HAP-1 (cell line): Measurements from ENCODE around the gene AAR2.
A peak's percentile ranks its signal among the peaks of the same experiment; 100 is the strongest.

Experiments used
- DNase-seq, 2 experiments: peaks; one replicate each; pipeline ENCODE4 v3.0.0-alpha.2; 2016 to 2020; ENCODE audit warnings: low spot score in 2 of 2
- H3K27me3 ChIP-seq: fragments of 250-450 bp; sonication (Bioruptor Pico); 2 replicates; pipeline ENCODE4 v1.5.1; 2020; ENCODE audit warnings: low read depth, mild to moderate bottlenecking, moderate library complexity
- H3K36me3 ChIP-seq: fragments of 250-450 bp; sonication (Bioruptor Pico); replicated peaks from 2 replicates; pipeline ENCODE4 v1.5.1; 2020; ENCODE audit warnings: mild to moderate bottlenecking
- H3K4me1 ChIP-seq: fragments of 250-450 bp; sonication (Bioruptor Pico); 2 replicates; pipeline ENCODE4 v1.5.1; 2020; ENCODE audit warnings: mild to moderate bottlenecking
- H3K4me3 ChIP-seq: fragments of 250-450 bp; sonication (Bioruptor Pico); 2 replicates; pipeline ENCODE4 v1.5.1; 2020; ENCODE audit warnings: mild to moderate bottlenecking, moderate library complexity
- H3K9me3 ChIP-seq: fragments of 250-450 bp; sonication (Bioruptor Pico); 2 replicates; pipeline ENCODE4 v1.5.1; 2020; ENCODE audit warnings: mild to moderate bottlenecking, moderate library complexity
- in situ Hi-C: fragments of 300-500 bp; cut with MboI; formaldehyde crosslinking; loops from 3 replicates; pipeline ENCODE4 v1.14.3; 2020; ENCODE audit warnings: low sequenced_read_pairs, inconsistent platforms, mixed read lengths

Gene AAR2

DNA sequence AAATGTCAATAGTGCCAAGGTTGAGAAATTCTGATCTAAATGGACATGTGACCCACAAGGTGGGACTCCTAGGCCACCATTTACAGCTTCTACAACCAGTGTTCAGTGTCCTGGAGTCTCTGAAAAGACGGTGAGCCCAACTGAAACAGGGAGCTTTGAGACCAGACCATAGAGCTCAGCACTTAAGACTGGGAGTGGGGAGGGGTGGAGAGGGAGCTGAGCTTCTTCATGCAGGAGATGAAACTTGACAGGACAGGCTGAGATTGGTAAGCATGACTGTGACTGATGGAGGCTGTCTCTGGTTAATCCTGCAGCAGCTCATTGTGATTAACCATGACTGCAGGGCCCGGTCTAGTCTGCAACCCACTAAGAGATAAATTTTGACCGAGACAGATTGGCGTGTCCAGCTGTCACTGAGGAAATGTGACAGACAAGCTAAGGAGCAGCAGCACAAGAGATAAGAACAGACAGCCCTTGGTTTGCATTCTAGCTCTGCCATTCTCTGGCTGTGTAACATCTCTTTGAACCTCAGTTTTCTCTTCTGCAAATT lies 1.4 kb upstream of the AAR2 start:
- Histone ChIP-seq H3K4me1 (peaks cover 10% of the 10 kb centered on the region; the same call in 1 of the 2 replicates), H3K27me3 (no peaks in the 10 kb centered on the region), H3K36me3 (peaks cover 6% of the 10 kb centered on the region), H3K4me3 (no peak overlapping the region), H3K9me3 (no peaks in the 10 kb centered on the region)
- no peak for DNase-seq
- in situ Hi-C loops = no loop called here

DNA sequence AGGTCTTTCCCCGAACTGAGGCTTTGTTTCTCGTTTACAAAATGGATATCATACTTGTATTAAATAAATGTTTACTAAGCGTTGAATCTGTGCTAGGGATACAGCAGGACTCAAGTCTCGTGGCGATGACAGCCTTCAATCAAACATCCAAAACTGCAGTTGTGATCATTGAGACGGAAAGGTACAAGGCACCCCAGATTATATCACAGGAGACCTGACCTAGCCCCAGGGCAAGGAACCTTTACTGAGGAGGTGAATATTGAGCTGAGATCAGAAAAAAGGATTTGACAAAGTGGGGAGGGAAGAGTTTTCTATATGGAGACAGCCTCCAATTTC lies 476 bp downstream of the AAR2 start:
- Histone ChIP-seq H3K4me1 (peaks cover 10% of the 10 kb centered on the region; the same call in 1 of the 2 replicates), H3K27me3 (no peaks in the 10 kb centered on the region), H3K4me3 (peak overlapping the region; percentile 95), H3K36me3 (peaks cover 22% of the 10 kb centered on the region), H3K9me3 (no peaks in the 10 kb centered on the region)
- no peak for DNase-seq
- in situ Hi-C loops = no loop called here

DNA sequence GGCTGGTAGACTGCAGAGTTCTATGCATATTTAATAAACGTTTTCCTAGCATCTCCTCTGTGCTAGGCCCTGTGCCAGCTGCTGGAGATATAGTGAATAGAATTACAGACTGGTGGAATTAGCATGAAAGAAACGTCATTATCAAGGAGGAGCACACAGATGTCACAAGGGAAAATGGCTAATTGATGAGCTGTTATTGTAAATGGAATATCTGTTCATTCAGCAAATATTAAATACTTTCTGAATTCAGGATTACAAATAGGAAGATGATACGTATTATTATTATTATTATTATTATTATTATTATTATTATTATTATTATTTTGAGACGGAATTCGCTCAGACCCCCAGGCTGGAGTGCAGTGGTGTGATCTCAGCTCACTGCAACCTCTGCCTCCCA lies 1.2 kb downstream of the AAR2 start:
- Histone ChIP-seq H3K36me3 (peaks cover 22% of the 10 kb centered on the region), H3K27me3 (no peaks in the 10 kb centered on the region), H3K4me3 (peak overlapping the region; percentile 95), H3K4me1 (peaks cover 10% of the 10 kb centered on the region; the same call in 1 of the 2 replicates), H3K9me3 (no peaks in the 10 kb centered on the region)
- peak; percentile 25 to 27 for DNase-seq
- in situ Hi-C loops = no loop called here

DNA sequence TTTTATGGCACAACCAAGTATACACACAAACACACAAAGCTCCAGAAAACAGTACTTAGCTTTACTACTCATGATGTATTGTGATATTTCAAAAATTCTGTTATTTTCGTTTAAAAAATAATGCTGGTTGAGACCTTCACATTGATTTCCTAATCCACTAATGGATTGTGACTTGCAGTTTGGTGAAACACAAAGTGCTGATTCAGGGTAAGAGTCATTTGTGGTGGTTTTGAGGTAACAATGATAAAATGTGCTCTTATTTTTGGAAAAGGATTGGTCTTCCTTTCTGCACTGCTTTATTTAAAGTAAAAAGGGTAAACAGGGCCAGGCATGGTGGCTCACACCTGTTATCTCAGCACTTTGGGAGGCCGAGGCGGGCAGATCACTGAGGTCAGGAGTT lies 1.9 kb downstream of the AAR2 start:
- H3K36me3 ChIP-seq = peaks cover 25% of the 10 kb centered on the region

GRCh38 chr20:36238760-36239159 lies 2.5 kb downstream of the AAR2 start:
- H3K27me3 ChIP-seq = no peaks in the 10 kb centered on the region
- H3K4me3 ChIP-seq = no peak overlapping the region
- H3K36me3 ChIP-seq = peaks cover 31% of the 10 kb centered on the region
- no peak for DNase-seq
- in situ Hi-C loops = no loop called here
- H3K4me1 ChIP-seq = peaks cover 10% of the 10 kb centered on the region; the same call in 1 of the 2 replicates
- H3K9me3 ChIP-seq = no peaks in the 10 kb centered on the region

More for the DNA sequence above, 1.9 kb downstream of the AAR2 start:
- H3K4me1 ChIP-seq = peaks cover 10% of the 10 kb centered on the region; the same call in 1 of the 2 replicates
- H3K9me3 ChIP-seq = no peaks in the 10 kb centered on the region
- no peak overlapping the region for H3K4me3 ChIP-seq
- no peak for DNase-seq
- H3K27me3 ChIP-seq = no peaks in the 10 kb centered on the region
- in situ Hi-C loops = no loop called here

DNA sequence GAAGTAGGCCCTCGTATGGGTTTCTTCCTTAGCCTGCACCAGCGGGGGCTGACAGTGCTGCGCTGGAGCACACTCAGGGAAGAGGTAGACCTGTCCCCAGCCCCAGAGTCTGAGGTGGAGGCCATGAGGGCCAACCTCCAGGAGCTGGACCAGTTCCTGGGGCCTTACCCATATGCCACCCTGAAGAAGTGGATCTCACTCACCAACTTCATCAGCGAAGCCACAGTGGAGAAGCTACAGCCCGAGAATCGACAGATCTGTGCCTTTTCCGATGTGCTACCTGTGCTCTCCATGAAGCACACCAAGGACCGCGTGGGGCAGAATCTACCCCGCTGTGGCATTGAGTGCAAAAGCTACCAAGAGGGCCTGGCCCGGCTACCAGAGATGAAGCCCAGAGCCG lies 3.8 kb downstream of the AAR2 start:
- no peaks in the 10 kb centered on the region for H3K27me3 ChIP-seq
- DNase-seq = no peak
- no peak overlapping the region for H3K4me3 ChIP-seq
- peaks cover 10% of the 10 kb centered on the region; the same call in 1 of the 2 replicates for H3K4me1 ChIP-seq
- peaks cover 40% of the 10 kb centered on the region for H3K36me3 ChIP-seq
- in situ Hi-C loops = no loop called here
- no peaks in the 10 kb centered on the region for H3K9me3 ChIP-seq

- DNase-seq = no peak
- peaks cover 5% of the 10 kb centered on the region; the same call in 1 of the 2 replicates for H3K4me1 ChIP-seq
- in situ Hi-C loops = no loop called here
- H3K36me3 ChIP-seq = peaks cover 52% of the 10 kb centered on the region
- no peaks in the 10 kb centered on the region for H3K27me3 ChIP-seq
- H3K9me3 ChIP-seq = no peaks in the 10 kb centered on the region
- H3K4me3 ChIP-seq = no peak overlapping the region
Observed at GRCh38 chr20:36241678-36242077, 5.4 kb downstream of the AAR2 start.

GRCh38 chr20:36243726-36244125 lies 7.4 kb downstream of the AAR2 start:
- no peak for DNase-seq
- Histone ChIP-seq H3K9me3 (no peaks in the 10 kb centered on the region), H3K4me3 (no peak overlapping the region), H3K27me3 (no peaks in the 10 kb centered on the region), H3K36me3 (peaks cover 60% of the 10 kb centered on the region), H3K4me1 (peaks cover 8% of the 10 kb centered on the region)
- in situ Hi-C loops = no loop called here

- peaks cover 17% of the 10 kb centered on the region for H3K4me1 ChIP-seq
- peaks cover 48% of the 10 kb centered on the region for H3K36me3 ChIP-seq
- in situ Hi-C loops = no loop called here
- no peaks in the 10 kb centered on the region for H3K27me3 ChIP-seq
- DNase-seq = no peak
- no peak overlapping the region for H3K4me3 ChIP-seq
- H3K9me3 ChIP-seq = no peaks in the 10 kb centered on the region
Observed at GRCh38 chr20:36246401-36246800, 10.1 kb downstream of the AAR2 start.

DNA sequence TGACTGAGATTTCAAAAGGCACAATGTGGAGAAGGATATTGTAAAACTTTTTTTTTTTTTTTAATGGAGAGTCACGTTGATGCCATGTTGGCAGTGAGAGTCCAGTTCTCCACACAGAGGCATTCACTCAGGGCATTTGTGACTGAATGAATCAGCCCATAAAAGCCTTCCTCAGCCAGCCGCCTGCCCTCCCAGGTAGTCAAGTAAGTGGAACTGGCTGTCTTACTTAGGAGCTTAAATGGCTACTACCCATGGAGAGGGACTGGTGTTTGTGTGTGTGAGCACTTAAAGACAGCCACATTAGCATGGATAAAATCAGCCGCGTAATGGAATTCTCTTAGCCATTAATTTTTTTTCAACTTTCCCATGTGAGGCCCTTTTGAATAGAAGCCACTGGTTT lies 12.6 kb downstream of the AAR2 start:
- peak; percentile 81 to 94 for DNase-seq

GRCh38 chr20:36249450-36249849 lies 13.2 kb downstream of the AAR2 start:
- in situ Hi-C loops = no loop called here
- peak; percentile 28 to 57 for DNase-seq
- no peak overlapping the region for H3K4me3 ChIP-seq
- no peaks in the 10 kb centered on the region for H3K27me3 ChIP-seq
- peaks cover 17% of the 10 kb centered on the region for H3K4me1 ChIP-seq
- peaks cover 48% of the 10 kb centered on the region for H3K36me3 ChIP-seq
- H3K9me3 ChIP-seq = no peaks in the 10 kb centered on the region

More for the DNA sequence above, 12.6 kb downstream of the AAR2 start:
- H3K4me3 ChIP-seq = no peak overlapping the region
- in situ Hi-C loops = no loop called here
- H3K36me3 ChIP-seq = peaks cover 45% of the 10 kb centered on the region
- H3K4me1 ChIP-seq = peaks cover 17% of the 10 kb centered on the region
- no peaks in the 10 kb centered on the region for H3K27me3 ChIP-seq
- no peaks in the 10 kb centered on the region for H3K9me3 ChIP-seq

GRCh38 chr20:36251426-36251825 lies 15.1 kb downstream of the AAR2 start:
- Histone ChIP-seq H3K27me3 (no peaks in the 10 kb centered on the region), H3K9me3 (no peaks in the 10 kb centered on the region), H3K4me3 (no peak overlapping the region), H3K4me1 (peaks cover 17% of the 10 kb centered on the region), H3K36me3 (peaks cover 39% of the 10 kb centered on the region)
- no peak for DNase-seq
- in situ Hi-C loops = no loop called here

- no peaks in the 10 kb centered on the region for H3K27me3 ChIP-seq
- in situ Hi-C loops = no loop called here
- H3K9me3 ChIP-seq = no peaks in the 10 kb centered on the region
- H3K4me1 ChIP-seq = peaks cover 17% of the 10 kb centered on the region
- H3K36me3 ChIP-seq = peaks cover 41% of the 10 kb centered on the region
- no peak overlapping the region for H3K4me3 ChIP-seq
- no peak for DNase-seq
Observed at GRCh38 chr20:36252511-36252910, 16.2 kb downstream of the AAR2 start.

DNA sequence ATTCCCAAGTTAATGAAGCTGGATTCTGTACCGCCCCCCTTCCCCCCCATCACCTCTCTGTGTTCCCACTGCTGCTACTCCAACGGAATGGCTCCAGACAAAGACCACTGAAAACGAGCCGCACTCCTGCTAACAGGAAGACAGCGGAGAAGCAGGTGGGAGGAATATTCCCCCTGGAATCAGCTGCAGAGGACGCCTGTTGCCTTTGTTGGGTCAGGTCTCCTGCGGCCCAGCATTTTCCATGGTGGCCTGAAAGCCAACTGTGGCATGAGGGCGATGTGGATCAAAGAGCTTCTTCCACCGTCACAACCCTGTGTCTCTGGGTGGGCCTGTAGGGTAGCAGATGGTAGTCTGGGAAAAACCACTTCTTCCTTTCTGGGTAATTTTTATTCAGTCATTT lies 16.8 kb downstream of the AAR2 start:
- in situ Hi-C loops = no loop called here
- Histone ChIP-seq H3K9me3 (no peaks in the 10 kb centered on the region), H3K36me3 (peaks cover 39% of the 10 kb centered on the region), H3K4me3 (no peak overlapping the region), H3K27me3 (no peaks in the 10 kb centered on the region), H3K4me1 (peaks cover 16% of the 10 kb centered on the region)
- no peak for DNase-seq

DNA sequence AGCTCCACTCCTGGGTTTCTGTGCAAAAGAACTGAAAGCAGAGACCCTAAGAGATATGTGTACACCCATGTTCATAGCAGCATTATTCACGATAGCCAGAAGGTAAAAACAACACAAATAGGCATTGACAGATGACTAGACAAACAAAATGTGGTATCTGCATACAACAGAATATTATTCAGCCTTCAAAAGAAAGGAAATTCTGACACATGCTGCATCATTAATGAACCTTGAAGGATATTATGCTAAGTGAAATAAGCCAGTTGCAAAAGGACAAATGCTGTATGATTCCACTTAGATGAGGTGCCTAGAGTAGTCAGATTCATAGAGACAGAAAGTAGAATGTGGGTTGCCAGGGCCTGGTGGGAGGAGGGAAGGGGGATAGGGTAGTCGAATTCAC lies 17.8 kb downstream of the AAR2 start:
- H3K4me1 ChIP-seq = peaks cover 9% of the 10 kb centered on the region
- no peak for DNase-seq
- no peaks in the 10 kb centered on the region for H3K9me3 ChIP-seq
- H3K4me3 ChIP-seq = no peak overlapping the region
- in situ Hi-C loops = no loop called here
- H3K27me3 ChIP-seq = no peaks in the 10 kb centered on the region
- H3K36me3 ChIP-seq = peaks cover 34% of the 10 kb centered on the region
